ENCODE measurements around the gene ECHDC3. TPM values are rescaled to one million over a fixed set of nuclear protein-coding genes. Genes with fewer than 3 reads are reported as not detected.

ECHDC3 gene
- total RNA-seq, 2 experiments from 2014 or later: not detected

DNA sequence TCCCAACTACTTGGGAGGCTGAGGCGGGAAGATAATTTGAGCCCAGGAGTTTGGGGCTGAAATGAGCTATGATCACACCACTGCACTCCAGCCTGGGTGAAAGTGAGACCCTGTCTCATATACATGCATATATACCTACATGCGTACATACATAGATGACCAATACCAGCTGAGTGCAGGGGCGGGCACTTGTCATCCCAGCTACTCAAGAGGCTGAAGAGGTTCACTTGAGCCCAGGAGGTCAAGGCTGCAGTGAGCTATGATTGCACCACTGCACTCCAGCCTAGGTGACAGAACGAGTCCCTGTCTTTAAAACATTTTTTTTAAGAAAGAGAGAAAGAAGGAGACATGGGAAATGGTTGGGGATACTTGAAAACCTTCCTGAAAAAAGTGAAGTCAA is 63.6 kb downstream of the ECHDC3 start:
- Histone ChIP-seq H4K20me1 (ENCODE audit: insufficient read depth, low read length) (no peaks in the 10 kb centered on the region), H3K9me2 (ENCODE audit: insufficient read depth, low read length) (no peaks in the 10 kb centered on the region), H2AFZ (ENCODE audit: low read length) (no peak overlapping the region), H3K36me3 (ENCODE audit: insufficient read depth, low read length) (no peaks in the 10 kb centered on the region), H3K4me1 (ENCODE audit: insufficient read depth, low read length, poor library complexity, severe bottlenecking) (no peaks in the 10 kb centered on the region), H3K79me2 (ENCODE audit: insufficient read depth, low read depth, low read length) (no peaks in the 10 kb centered on the region), H3K27ac (ENCODE audit: low read depth, low read length, poor library complexity, severe bottlenecking) (no peak overlapping the region), H3K9me3 (ENCODE audit: low read length) (no peaks in the 10 kb centered on the region), H3K4me3 (ENCODE audit: low read depth, low read length, poor library complexity, severe bottlenecking) (no peak overlapping the region), H3K4me2 (ENCODE audit: low read length) (no peak overlapping the region)
- ChIA-PET CTCF (ENCODE audit: unreplicated experiment) (no interaction called here), POLR2A (interaction anchor here (0.6 kb wide), 1 partner anchor 912 kb away, joined by 5 read pairs; no protein-coding TSS in a partner anchor)
- intact Hi-C loops (cut with micrococcal nuclease; ENCODE audit: unreplicated experiment): no loop called here
- BruUV-seq (replicated peaks): no TSS peak
- no peak for TF ChIP-seq EZH2phosphoT487 (IDR thresholded peaks at IDR 0.05; ENCODE audit: borderline replicate concordance, low read depth, low read length)
- TF ChIP-seq, protein P1, sequence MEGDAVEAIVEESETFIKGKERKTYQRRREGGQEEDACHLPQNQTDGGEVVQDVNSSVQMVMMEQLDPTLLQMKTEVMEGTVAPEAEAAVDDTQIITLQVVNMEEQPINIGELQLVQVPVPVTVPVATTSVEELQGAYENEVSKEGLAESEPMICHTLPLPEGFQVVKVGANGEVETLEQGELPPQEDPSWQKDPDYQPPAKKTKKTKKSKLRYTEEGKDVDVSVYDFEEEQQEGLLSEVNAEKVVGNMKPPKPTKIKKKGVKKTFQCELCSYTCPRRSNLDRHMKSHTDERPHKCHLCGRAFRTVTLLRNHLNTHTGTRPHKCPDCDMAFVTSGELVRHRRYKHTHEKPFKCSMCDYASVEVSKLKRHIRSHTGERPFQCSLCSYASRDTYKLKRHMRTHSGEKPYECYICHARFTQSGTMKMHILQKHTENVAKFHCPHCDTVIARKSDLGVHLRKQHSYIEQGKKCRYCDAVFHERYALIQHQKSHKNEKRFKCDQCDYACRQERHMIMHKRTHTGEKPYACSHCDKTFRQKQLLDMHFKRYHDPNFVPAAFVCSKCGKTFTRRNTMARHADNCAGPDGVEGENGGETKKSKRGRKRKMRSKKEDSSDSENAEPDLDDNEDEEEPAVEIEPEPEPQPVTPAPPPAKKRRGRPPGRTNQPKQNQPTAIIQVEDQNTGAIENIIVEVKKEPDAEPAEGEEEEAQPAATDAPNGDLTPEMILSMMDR (conservative IDR thresholded peaks at IDR 0.05; ENCODE audit: low read length): no peak
- DNase-seq (ENCODE audit: low spot score): no peak

DNA sequence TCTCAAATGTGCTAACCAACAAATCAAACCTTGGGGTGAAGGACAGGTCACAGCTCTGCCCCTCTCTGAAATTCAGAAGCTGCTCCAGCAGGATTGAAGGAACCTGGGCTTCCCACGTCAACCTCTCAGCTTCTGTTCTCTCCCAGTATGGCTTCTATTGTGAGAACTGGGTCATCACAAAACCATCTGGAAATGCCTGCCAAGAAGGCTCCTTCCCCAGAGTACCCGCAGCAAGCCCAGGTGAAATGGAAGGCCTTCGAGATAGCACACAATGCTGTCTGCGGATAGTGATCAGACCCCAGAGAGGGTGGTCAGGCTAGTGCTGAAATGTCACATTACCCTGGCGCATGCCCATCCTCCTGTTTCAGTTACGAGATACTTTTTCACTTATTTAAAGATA is 64.5 kb downstream of the ECHDC3 start:
- H3K4me2 ChIP-seq (ENCODE audit: low read length): no peak overlapping the region
- no peak overlapping the region for H2AFZ ChIP-seq (ENCODE audit: low read length)
- H3K4me1 ChIP-seq (ENCODE audit: insufficient read depth, low read length, poor library complexity, severe bottlenecking): no peaks in the 10 kb centered on the region
- H3K79me2 ChIP-seq (ENCODE audit: insufficient read depth, low read depth, low read length): no peaks in the 10 kb centered on the region
- POLR2A ChIA-PET: interaction anchor here (0.6 kb wide), 1 partner anchor 1125 kb away, joined by 6 read pairs; no protein-coding TSS in a partner anchor
- H3K4me3 ChIP-seq (ENCODE audit: low read depth, low read length, poor library complexity, severe bottlenecking): no peak overlapping the region
- H3K27ac ChIP-seq (ENCODE audit: low read depth, low read length, poor library complexity, severe bottlenecking): no peak overlapping the region
- H3K9me2 ChIP-seq (ENCODE audit: insufficient read depth, low read length): no peaks in the 10 kb centered on the region
- TF ChIP-seq, protein P1 (conservative IDR thresholded peaks at IDR 0.05; ENCODE audit: low read length): no peak
- no peak for TF ChIP-seq EZH2phosphoT487 (IDR thresholded peaks at IDR 0.05; ENCODE audit: borderline replicate concordance, low read depth, low read length)
- intact Hi-C loops (cut with micrococcal nuclease; ENCODE audit: unreplicated experiment): no loop called here
- no peaks in the 10 kb centered on the region for H3K9me3 ChIP-seq (ENCODE audit: low read length)
- DNase-seq (ENCODE audit: low spot score): no peak
- H4K20me1 ChIP-seq (ENCODE audit: insufficient read depth, low read length): no peaks in the 10 kb centered on the region
- CTCF ChIA-PET (ENCODE audit: unreplicated experiment): no interaction called here
- no TSS peak for BruUV-seq (replicated peaks)
- no peaks in the 10 kb centered on the region for H3K36me3 ChIP-seq (ENCODE audit: insufficient read depth, low read length)

DNA sequence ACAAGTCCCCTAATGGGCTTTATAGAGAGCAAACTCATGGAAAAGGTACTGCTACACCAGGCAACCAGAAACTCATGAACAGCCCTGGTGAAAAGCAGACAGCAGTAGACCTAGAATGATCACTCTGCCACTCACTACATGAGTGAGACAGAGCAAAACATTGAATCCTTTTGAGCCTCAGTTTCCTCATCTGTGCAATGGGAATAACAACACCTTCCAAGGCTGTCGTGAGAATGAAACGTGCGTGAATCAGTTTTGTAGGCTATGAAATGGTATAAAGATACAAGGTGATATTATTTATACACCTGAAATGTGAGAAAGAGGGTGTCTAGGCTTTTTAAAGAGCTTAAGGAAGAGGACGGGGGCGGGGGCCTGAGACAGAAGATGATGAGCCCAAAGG is 66.6 kb downstream of the ECHDC3 start:
- no TSS peak for BruUV-seq (replicated peaks)
- Histone ChIP-seq H3K9me2 (ENCODE audit: insufficient read depth, low read length) (no peaks in the 10 kb centered on the region), H3K79me2 (ENCODE audit: insufficient read depth, low read depth, low read length) (no peaks in the 10 kb centered on the region), H3K4me1 (ENCODE audit: insufficient read depth, low read length, poor library complexity, severe bottlenecking) (no peaks in the 10 kb centered on the region), H3K4me3 (ENCODE audit: low read depth, low read length, poor library complexity, severe bottlenecking) (no peak overlapping the region), H3K27ac (ENCODE audit: low read depth, low read length, poor library complexity, severe bottlenecking) (no peak overlapping the region), H2AFZ (ENCODE audit: low read length) (no peak overlapping the region), H3K36me3 (ENCODE audit: insufficient read depth, low read length) (no peaks in the 10 kb centered on the region), H3K4me2 (ENCODE audit: low read length) (no peak overlapping the region), H4K20me1 (ENCODE audit: insufficient read depth, low read length) (no peaks in the 10 kb centered on the region), H3K9me3 (ENCODE audit: low read length) (no peaks in the 10 kb centered on the region)
- intact Hi-C loops (cut with micrococcal nuclease; ENCODE audit: unreplicated experiment): no loop called here
- TF ChIP-seq EZH2phosphoT487 (IDR thresholded peaks at IDR 0.05; ENCODE audit: borderline replicate concordance, low read depth, low read length): no peak
- TF ChIP-seq, protein P1 (conservative IDR thresholded peaks at IDR 0.05; ENCODE audit: low read length): no peak
- ChIA-PET CTCF (ENCODE audit: unreplicated experiment) (no interaction called here), POLR2A (no interaction called here)
- DNase-seq (ENCODE audit: low spot score): no peak
